ENCODE measurements around the gene ASPN. TPM values are rescaled to one million over a fixed set of nuclear protein-coding genes. Genes with fewer than 3 reads are reported as not detected.

ASPN gene
- total and polyA plus RNA-seq, 4 donors: 1.3 to 18.9 (median 1.8) TPM

DNA sequence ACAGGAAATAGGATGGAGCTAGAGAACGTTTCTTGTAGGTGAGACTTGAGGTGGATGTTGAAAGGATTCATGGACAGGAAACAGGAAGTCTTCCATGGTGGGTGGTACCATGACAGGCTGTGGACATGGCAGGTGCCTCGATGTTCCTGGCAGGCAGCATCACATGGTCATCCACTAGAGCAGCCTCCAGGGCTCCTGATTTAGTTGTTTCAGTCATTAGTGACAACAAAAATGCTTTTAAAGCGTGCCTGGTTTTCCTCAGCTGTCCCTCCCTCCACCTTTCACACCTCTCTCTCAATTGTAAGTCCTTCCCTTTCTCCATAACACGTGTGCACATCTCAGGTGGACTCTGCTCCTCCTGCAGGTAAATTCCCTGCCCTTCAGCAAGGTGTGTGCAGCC lies 25.2 kb upstream of the ASPN start:
- WGBS, 2 donors: 58 to 64% methylated on average over 4 of the region's 4 CpGs
- ATAC-seq (ENCODE audit: insufficient read depth, low FRiP score) (no peak), DNase-seq (no peak)
- H3K9me3 ChIP-seq (ENCODE audit: control insufficient read depth in 4 of 4, insufficient read depth in 3 of 4, low read length in 3 of 4): no peaks in the 10 kb centered on the region
- no peak overlapping the region for H3K4me3 ChIP-seq
- H3K27me3 ChIP-seq (ENCODE audit: control insufficient read depth in 3 of 3, insufficient read depth in 3 of 3, low read length in 2 of 3): no peaks in the 10 kb centered on the region
- H3K9ac ChIP-seq (ENCODE audit: insufficient read depth in 1 of 2, low read length in 2 of 2): no peak overlapping the region
- TF ChIP-seq, protein P1, sequence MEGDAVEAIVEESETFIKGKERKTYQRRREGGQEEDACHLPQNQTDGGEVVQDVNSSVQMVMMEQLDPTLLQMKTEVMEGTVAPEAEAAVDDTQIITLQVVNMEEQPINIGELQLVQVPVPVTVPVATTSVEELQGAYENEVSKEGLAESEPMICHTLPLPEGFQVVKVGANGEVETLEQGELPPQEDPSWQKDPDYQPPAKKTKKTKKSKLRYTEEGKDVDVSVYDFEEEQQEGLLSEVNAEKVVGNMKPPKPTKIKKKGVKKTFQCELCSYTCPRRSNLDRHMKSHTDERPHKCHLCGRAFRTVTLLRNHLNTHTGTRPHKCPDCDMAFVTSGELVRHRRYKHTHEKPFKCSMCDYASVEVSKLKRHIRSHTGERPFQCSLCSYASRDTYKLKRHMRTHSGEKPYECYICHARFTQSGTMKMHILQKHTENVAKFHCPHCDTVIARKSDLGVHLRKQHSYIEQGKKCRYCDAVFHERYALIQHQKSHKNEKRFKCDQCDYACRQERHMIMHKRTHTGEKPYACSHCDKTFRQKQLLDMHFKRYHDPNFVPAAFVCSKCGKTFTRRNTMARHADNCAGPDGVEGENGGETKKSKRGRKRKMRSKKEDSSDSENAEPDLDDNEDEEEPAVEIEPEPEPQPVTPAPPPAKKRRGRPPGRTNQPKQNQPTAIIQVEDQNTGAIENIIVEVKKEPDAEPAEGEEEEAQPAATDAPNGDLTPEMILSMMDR (IDR thresholded peaks at IDR 0.05; ENCODE audit: control extremely low read depth, extremely low read depth): no peak
- H3K27ac ChIP-seq (ENCODE audit: low read depth in 1 of 2, low read length in 1 of 2): peak overlapping the region in 1 of 2 donors; percentile 6
- peaks cover 0 to 5% (median 0%) of the 10 kb centered on the region in 4 donors for H3K36me3 ChIP-seq (ENCODE audit: control insufficient read depth in 4 of 4, insufficient read depth in 4 of 4, low read length in 4 of 4)
- H3K4me1 ChIP-seq (ENCODE audit: control insufficient read depth in 5 of 5, insufficient read depth in 5 of 5, low read length in 5 of 5): peaks cover 0 to 31% (median 5%) of the 10 kb centered on the region in 5 donors

DNA sequence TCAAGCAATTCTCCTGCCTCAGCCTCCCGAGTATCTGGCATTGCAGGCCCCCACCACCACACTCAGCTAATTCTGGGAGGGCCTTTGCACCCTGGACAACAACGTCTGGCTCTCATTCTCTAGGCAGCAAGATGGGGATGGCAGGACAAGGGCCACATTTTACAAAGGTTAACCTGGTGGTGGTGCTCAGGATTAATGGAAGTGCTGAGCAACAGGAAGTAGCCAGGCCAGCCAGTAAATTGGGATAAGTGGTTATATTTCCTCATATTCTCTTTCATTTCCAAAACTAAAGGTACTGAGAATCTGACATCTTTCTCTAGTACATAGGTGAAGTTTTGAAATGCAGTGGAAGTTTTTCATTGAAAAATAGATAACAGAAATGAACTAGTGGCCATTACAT lies 24.7 kb upstream of the ASPN start:
- Histone ChIP-seq H3K36me3 (ENCODE audit: control insufficient read depth in 4 of 4, insufficient read depth in 4 of 4, low read length in 4 of 4) (peaks cover 0 to 9% (median 0%) of the 10 kb centered on the region in 4 donors), H3K9ac (ENCODE audit: insufficient read depth in 1 of 2, low read length in 2 of 2) (no peak overlapping the region), H3K9me3 (ENCODE audit: control insufficient read depth in 4 of 4, insufficient read depth in 3 of 4, low read length in 3 of 4) (no peaks in the 10 kb centered on the region), H3K27me3 (ENCODE audit: control insufficient read depth in 3 of 3, insufficient read depth in 3 of 3, low read length in 2 of 3) (no peaks in the 10 kb centered on the region), H3K27ac (ENCODE audit: low read depth in 1 of 2, low read length in 1 of 2) (peak overlapping the region in 1 of 2 donors; percentile 69), H3K4me1 (ENCODE audit: control insufficient read depth in 5 of 5, insufficient read depth in 5 of 5, low read length in 5 of 5) (peaks cover 0 to 31% (median 5%) of the 10 kb centered on the region in 5 donors), H3K4me3 (no peak overlapping the region)
- 76 to 86% methylated on average over 2 of the region's 2 CpGs for WGBS, 2 donors
- ATAC-seq (ENCODE audit: insufficient read depth, low FRiP score) (no peak), DNase-seq (no peak)
- TF ChIP-seq, protein P1 (IDR thresholded peaks at IDR 0.05; ENCODE audit: control extremely low read depth, extremely low read depth): no peak

DNA sequence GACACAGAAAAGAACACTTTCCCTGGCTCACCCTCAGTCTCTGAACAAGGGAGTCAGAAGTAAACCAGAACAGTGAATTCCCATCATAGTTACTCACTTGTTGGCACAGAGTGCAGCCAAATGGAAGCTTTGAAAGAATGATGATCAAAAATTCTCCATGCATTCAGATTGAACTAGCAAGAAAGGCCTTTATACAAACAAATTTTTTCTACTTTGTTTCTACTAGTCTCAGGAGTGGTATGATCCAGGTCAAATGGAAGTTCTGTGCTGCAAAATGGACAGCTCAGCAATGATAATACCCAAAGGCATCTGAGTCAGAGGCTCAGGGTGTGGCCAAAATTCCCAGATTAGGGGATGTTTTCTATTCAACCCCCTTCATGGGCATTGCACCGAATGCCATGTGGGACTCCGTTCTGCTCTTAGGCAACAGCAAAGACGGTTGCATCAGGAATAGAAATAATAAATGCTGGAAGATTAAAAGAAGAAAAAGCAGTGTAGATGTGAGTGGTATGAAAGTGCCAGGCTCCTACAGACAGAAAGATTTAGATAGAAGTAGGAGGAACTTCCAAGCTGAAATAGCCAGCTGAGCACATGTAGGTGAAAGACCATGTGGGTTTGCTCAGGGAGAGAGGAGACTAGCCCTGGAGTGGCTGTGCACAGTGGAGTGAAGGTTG lies 24.0 kb upstream of the ASPN start:
- Histone ChIP-seq H3K27me3 (ENCODE audit: control insufficient read depth in 3 of 3, insufficient read depth in 3 of 3, low read length in 2 of 3) (no peaks in the 10 kb centered on the region), H3K36me3 (ENCODE audit: control insufficient read depth in 4 of 4, insufficient read depth in 4 of 4, low read length in 4 of 4) (peaks cover 0 to 13% (median 0%) of the 10 kb centered on the region in 4 donors), H3K9me3 (ENCODE audit: control insufficient read depth in 4 of 4, insufficient read depth in 3 of 4, low read length in 3 of 4) (no peaks in the 10 kb centered on the region), H3K4me1 (ENCODE audit: control insufficient read depth in 5 of 5, insufficient read depth in 5 of 5, low read length in 5 of 5) (peaks cover 0 to 31% (median 6%) of the 10 kb centered on the region in 5 donors), H3K27ac (ENCODE audit: low read depth in 1 of 2, low read length in 1 of 2) (peak overlapping the region in 1 of 2 donors; percentile 55), H3K4me3 (no peak overlapping the region), H3K9ac (ENCODE audit: insufficient read depth in 1 of 2, low read length in 2 of 2) (no peak overlapping the region)
- TF ChIP-seq, protein P1 (IDR thresholded peaks at IDR 0.05; ENCODE audit: control extremely low read depth, extremely low read depth): no peak
- ATAC-seq (ENCODE audit: insufficient read depth, low FRiP score) (peak; percentile 79), DNase-seq (peak in 2 of 3 donors; percentile 63 to 70)
- WGBS, 2 donors: 64 to 71% methylated on average over 3 of the region's 3 CpGs

All from lung (tissue), 12 donors.